ENCODE results near the gene EPHA6. TPM values are rescaled to one million over a fixed set of nuclear protein-coding genes. Genes with fewer than 3 reads are reported as not detected.

EPHA6 gene
- total RNA-seq, 1 experiment from 2014 or later: 0.61 TPM

- no peaks in the 10 kb centered on the region for H3K4me1 Mint-ChIP-seq
- Histone ChIP-seq H2BK5ac (ENCODE audit: insufficient read length, low read length) (no peak overlapping the region), H4K20me1 (ENCODE audit: control insufficient read depth, insufficient read depth, insufficient read length) (no peaks in the 10 kb centered on the region), H3K56ac (ENCODE audit: insufficient read length, low read depth, low read length) (no peak overlapping the region), H2BK12ac (ENCODE audit: insufficient read length, low read depth, low read length) (no peak overlapping the region), H3K9ac (ENCODE audit: extremely low read depth, insufficient read length, low read length) (no peak overlapping the region), H3K27ac (ENCODE audit: insufficient read length, low read depth, low read length) (no peak overlapping the region), H2BK15ac (ENCODE audit: low read depth, low read length) (no peak overlapping the region), H4K5ac (ENCODE audit: insufficient read length, low read depth, low read length) (no peak overlapping the region), H2BK120ac (ENCODE audit: low read depth, low read length, poor library complexity, severe bottlenecking) (no peak overlapping the region), H3K14ac (ENCODE audit: insufficient read depth, low read length) (no peak overlapping the region), H3K23ac (ENCODE audit: insufficient read length, low read depth, low read length) (no peak overlapping the region), H3K27me3 (ENCODE audit: insufficient read depth, low read length) (no peaks in the 10 kb centered on the region), H2AK5ac (ENCODE audit: insufficient read length, low read length) (no peak overlapping the region), H3K9me3 (ENCODE audit: control insufficient read depth, low read depth, low read length) (no peaks in the 10 kb centered on the region), H3K79me1 (ENCODE audit: insufficient read depth, low read depth, low read length, poor library complexity, severe bottlenecking) (no peaks in the 10 kb centered on the region), H2AFZ (ENCODE audit: low read length) (no peak overlapping the region), H3T11ph (ENCODE audit: low read length) (no peak overlapping the region), H3K79me2 (ENCODE audit: insufficient read depth, low read length) (no peaks in the 10 kb centered on the region), H3K4ac (ENCODE audit: low read depth, low read length) (no peak overlapping the region), H4K91ac (ENCODE audit: insufficient read length, low read depth, low read length) (no peak overlapping the region), H3K4me2 (ENCODE audit: insufficient read depth, insufficient read length, low read length) (no peak overlapping the region), H2BK20ac (ENCODE audit: low read depth, low read length, poor library complexity, severe bottlenecking) (no peak overlapping the region), H4K8ac (replicated peaks; ENCODE audit: insufficient read length, low read depth, low read length) (no peak overlapping the region), H3K23me2 (ENCODE audit: insufficient read length, low read depth, low read length, poor library complexity, severe bottlenecking) (no peaks in the 10 kb centered on the region), H3K4me1 (ENCODE audit: insufficient read depth, low read length) (no peaks in the 10 kb centered on the region), H3K18ac (ENCODE audit: insufficient read length, low read depth, low read length) (no peak overlapping the region)
- no peak for TF ChIP-seq CTCF (conservative IDR thresholded peaks at IDR 0.05)
- no peaks in the 10 kb centered on the region for H3K27me3 Mint-ChIP-seq (ENCODE audit: low read depth)
- WGBS (ENCODE audit: extremely low coverage, insufficient read length, low lambda C conversion rate): no CpG with 5 or more reads among the region's 43 CpGs
- no peak overlapping the region for H3K27ac Mint-ChIP-seq
- peaks cover 26 to 54% of the 10 kb centered on the region in 2 experiments for H3K9me3 Mint-ChIP-seq
- no peak for DNase-seq
- no peak overlapping the region for H3K4me3 Mint-ChIP-seq
- peaks cover 13 to 41% (median 16%) of the 10 kb centered on the region in 3 experiments for H3K36me3 Mint-ChIP-seq (ENCODE audit: insufficient read depth in 1 of 3, low read depth in 3 of 3)
Observed at GRCh38 chr3:96776818-96777217, 37.6 kb upstream of the EPHA6 start.
